SU-DHL-6 (cell line): ENCODE results near the gene ANAPC2.

Experiments used
- H2AFZ ChIP-seq: fragments of 200-600 bp; sonication (generic); 2 replicates; pipeline ENCODE4 v1.6.1; 2014; ENCODE audit warnings: low read depth, mild to moderate bottlenecking, moderate library complexity, mixed read lengths, antibody characterized with exemption, low read length; ENCODE audit not compliant: severe bottlenecking
- H3F3A ChIP-seq: fragments of 200-600 bp; shearing (Covaris generic); 2 replicates; pipeline ENCODE4 v1.6.0; 2016; ENCODE audit warnings: antibody characterized with exemption, mild to moderate bottlenecking; ENCODE audit not compliant: insufficient read depth
- H3K27ac ChIP-seq: fragments of 200-600 bp; sonication (generic); 2 replicates; pipeline ENCODE4 v1.5.1; 2016; ENCODE audit warnings: low read depth, mild to moderate bottlenecking, low read length, moderate library complexity, mixed read lengths
- H3K27me3 ChIP-seq: fragments of 200-600 bp; sonication (generic), shearing (Covaris generic); 2 replicates; pipeline ENCODE4 v1.6.0; 2014; ENCODE audit warnings: mild to moderate bottlenecking, low read length
- H3K36me3 ChIP-seq: fragments of 200-600 bp; sonication (generic); 2 replicates; pipeline ENCODE4 v1.6.1; 2014; ENCODE audit warnings: mild to moderate bottlenecking, low read length, mixed read lengths
- H3K4me2 ChIP-seq: fragments of 300-600, 200-600 bp; shearing (Covaris generic), sonication (generic); 2 replicates; pipeline ENCODE4 v1.6.0; 2014; ENCODE audit warnings: low read length, low read depth, mild to moderate bottlenecking; ENCODE audit not compliant: poor library complexity, severe bottlenecking
- H3K4me3 ChIP-seq: fragments of 200-600 bp; sonication (generic); 2 replicates; pipeline ENCODE4 v1.5.1; 2014; ENCODE audit warnings: antibody characterized with exemption, low read length, mild to moderate bottlenecking, mixed read lengths; ENCODE audit not compliant: insufficient read depth, poor library complexity, severe bottlenecking
- H3K79me2 ChIP-seq: fragments of 200-600 bp; sonication (generic); 2 replicates; pipeline ENCODE4 v1.6.1; 2014; ENCODE audit warnings: mild to moderate bottlenecking, low read length, moderate library complexity; ENCODE audit not compliant: insufficient read depth
- H3K9ac ChIP-seq: fragments of 200-600 bp; sonication (generic); 2 replicates; pipeline ENCODE4 v1.7.0; 2014; ENCODE audit warnings: mild to moderate bottlenecking, low read length
- H3K9me2 ChIP-seq: fragments of 200-600 bp; sonication (generic); replicated peaks from 2 replicates; pipeline ENCODE4 v1.6.1; 2014; ENCODE audit warnings: low read length; ENCODE audit not compliant: insufficient read depth
- H3K9me3 ChIP-seq: fragments of 200-600 bp; sonication (generic); 2 replicates; pipeline ENCODE4 v1.6.1; 2014; ENCODE audit warnings: low read length, mixed read lengths; ENCODE audit not compliant: insufficient read depth
- H4K20me1 ChIP-seq: fragments of 200-600 bp; sonication (generic); 2 replicates; pipeline ENCODE4 v1.6.1; 2014; ENCODE audit warnings: low read depth, mild to moderate bottlenecking, antibody characterized with exemption, low read length, moderate library complexity, mixed read lengths
- EZH2phosphoT487 ChIP-seq: fragments of 200-600 bp; sonication (generic), shearing (Covaris generic); conservative IDR thresholded peaks from 2 replicates; pipeline ENCODE4 v1.6.1; 2018; ENCODE audit warnings: mild to moderate bottlenecking, antibody characterized with exemption, low read length, moderate library complexity, mixed read lengths
- TF ChIP-seq, protein P1 (sequence below): fragments of 200-600 bp; sonication (generic); IDR thresholded peaks from one replicate; pipeline ENCODE4 v1.5.1; 2017; ENCODE audit warnings: antibody characterized with exemption, mild to moderate bottlenecking, low read length, moderate library complexity; ENCODE audit not compliant: insufficient read depth, poor library complexity, severe bottlenecking

Gene ANAPC2

DNA sequence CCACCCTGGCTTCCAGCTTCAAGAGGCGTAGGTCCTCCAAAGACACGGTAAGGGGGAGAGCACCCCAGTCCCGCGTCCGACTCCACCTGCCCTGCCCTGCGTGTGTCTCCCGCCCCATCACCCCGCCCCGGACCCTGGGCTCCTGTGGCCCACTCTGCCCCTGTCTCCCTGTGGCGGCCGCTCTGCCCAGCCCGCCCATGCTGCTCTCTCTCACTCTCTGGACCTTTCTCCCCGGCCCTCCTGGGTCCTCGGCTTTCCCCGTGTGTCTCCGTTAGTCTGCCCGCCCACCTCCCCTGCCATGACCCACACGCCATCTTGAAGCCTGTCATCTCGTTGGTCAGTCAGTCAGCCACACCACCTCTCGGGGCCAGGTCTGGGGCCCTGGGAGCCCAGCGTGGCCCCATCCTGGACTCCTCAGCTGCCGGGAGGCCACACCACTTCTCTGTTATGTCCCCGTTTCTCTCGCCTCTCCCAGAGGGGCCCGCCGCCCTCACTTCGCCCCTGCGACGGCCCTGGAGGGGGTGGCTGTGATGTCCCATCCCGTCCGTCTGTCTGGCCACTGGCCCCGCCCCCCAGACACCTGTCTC is 23.0 kb downstream of the ANAPC2 start:
- TF ChIP-seq, protein P1, sequence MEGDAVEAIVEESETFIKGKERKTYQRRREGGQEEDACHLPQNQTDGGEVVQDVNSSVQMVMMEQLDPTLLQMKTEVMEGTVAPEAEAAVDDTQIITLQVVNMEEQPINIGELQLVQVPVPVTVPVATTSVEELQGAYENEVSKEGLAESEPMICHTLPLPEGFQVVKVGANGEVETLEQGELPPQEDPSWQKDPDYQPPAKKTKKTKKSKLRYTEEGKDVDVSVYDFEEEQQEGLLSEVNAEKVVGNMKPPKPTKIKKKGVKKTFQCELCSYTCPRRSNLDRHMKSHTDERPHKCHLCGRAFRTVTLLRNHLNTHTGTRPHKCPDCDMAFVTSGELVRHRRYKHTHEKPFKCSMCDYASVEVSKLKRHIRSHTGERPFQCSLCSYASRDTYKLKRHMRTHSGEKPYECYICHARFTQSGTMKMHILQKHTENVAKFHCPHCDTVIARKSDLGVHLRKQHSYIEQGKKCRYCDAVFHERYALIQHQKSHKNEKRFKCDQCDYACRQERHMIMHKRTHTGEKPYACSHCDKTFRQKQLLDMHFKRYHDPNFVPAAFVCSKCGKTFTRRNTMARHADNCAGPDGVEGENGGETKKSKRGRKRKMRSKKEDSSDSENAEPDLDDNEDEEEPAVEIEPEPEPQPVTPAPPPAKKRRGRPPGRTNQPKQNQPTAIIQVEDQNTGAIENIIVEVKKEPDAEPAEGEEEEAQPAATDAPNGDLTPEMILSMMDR, result no peak
- no peak overlapping the region for H2AFZ ChIP-seq
- H3K9me3 ChIP-seq, result no peaks in the 10 kb centered on the region
- no peaks in the 10 kb centered on the region for H3K27me3 ChIP-seq
- no peaks in the 10 kb centered on the region for H3K36me3 ChIP-seq
- H3K9ac ChIP-seq, result no peak overlapping the region
- H3K27ac ChIP-seq, result no peak overlapping the region
- no peaks in the 10 kb centered on the region for H4K20me1 ChIP-seq
- H3K4me3 ChIP-seq, result no peak overlapping the region
- H3F3A ChIP-seq, result no peaks in the 10 kb centered on the region
- no peak overlapping the region for H3K4me2 ChIP-seq
- H3K9me2 ChIP-seq, result no peaks in the 10 kb centered on the region
- H3K79me2 ChIP-seq, result no peaks in the 10 kb centered on the region

DNA sequence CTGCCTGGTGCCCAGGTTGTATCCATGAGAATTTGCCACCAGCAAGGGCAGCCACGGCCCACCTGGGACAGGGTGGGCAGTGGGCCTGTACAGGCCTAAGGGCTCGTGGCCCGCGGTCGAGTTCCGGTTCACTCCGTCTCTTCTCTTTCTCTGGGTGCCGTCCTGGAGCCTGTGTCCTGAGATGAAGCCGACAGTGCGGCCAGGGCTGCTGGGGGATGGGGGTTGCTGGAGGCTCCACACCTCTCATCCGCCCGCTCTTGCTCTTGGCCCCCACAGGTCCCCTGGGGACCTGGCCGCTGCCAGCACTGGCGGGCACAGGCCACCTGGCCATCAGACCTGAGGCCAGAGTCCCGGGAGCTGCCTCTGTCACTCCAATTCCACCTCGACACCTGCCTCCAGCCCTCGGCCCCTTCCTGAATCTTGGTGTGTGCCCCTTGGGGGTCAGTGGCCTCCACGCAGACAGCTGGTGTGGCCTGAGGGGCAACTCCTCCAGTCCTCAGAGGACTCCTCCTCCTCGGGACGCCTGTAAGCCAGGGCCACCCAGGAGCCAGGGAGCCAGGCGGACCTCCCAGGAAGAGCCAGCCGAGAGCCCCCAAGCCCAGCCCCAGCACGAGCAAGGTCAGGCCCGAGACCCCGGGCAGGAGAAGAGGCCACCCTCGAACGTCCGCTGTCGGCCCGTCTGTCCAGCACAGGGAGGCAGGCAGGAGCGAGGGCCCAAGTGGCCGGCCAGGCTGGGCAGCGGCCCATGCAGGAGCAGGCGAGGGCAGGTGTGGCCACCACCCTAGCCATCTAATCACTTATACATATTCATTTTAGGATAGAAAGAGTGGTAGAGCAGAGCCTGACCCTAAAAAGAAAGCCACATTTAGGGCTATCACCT is 23.8 kb downstream of the ANAPC2 start:
- TF ChIP-seq, protein P1, result no peak
- no peak for TF ChIP-seq EZH2phosphoT487
- Histone ChIP-seq H3K36me3 (no peaks in the 10 kb centered on the region), H3K9ac (no peak overlapping the region), H2AFZ (no peak overlapping the region), H3K9me2 (no peaks in the 10 kb centered on the region), H3K4me2 (no peak overlapping the region), H3K9me3 (no peaks in the 10 kb centered on the region), H3F3A (no peaks in the 10 kb centered on the region), H3K27ac (no peak overlapping the region), H3K27me3 (no peaks in the 10 kb centered on the region), H3K79me2 (no peaks in the 10 kb centered on the region), H3K4me3 (no peak overlapping the region), H4K20me1 (no peaks in the 10 kb centered on the region)

DNA sequence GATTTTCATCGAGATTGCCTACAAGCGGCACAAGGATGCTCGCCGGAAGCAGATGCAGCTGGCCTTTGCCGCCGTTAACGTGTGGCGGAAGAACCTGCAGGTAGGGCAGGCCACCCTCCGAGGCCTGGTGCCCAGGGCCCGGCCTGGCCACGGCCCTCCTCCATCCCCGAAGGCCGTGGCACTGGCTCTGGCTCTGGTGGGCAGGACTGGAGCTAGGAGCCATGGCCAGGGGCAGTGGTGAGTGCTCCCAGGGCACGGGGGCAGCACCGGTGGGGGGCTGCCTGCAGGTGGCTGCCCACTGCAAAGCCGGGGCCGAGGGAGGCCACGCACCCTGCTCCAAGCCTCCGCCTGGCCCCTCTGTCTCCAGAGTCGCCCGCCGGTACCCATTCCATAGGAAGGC is 24.6 kb downstream of the ANAPC2 start:
- TF ChIP-seq, protein P1, result no peak
- no peak for TF ChIP-seq EZH2phosphoT487
- no peak overlapping the region for H3K4me2 ChIP-seq

More for the DNA sequence above, 24.6 kb downstream of the ANAPC2 start:
- Histone ChIP-seq H3K79me2 (no peaks in the 10 kb centered on the region), H2AFZ (no peak overlapping the region), H3K4me3 (no peak overlapping the region), H3F3A (no peaks in the 10 kb centered on the region), H3K27me3 (no peaks in the 10 kb centered on the region), H3K9me3 (no peaks in the 10 kb centered on the region), H3K27ac (no peak overlapping the region), H4K20me1 (no peaks in the 10 kb centered on the region), H3K36me3 (no peaks in the 10 kb centered on the region), H3K9ac (no peak overlapping the region), H3K9me2 (no peaks in the 10 kb centered on the region)
